ENCODE data around the gene DAAM2.

The DAAM2 gene

DNA sequence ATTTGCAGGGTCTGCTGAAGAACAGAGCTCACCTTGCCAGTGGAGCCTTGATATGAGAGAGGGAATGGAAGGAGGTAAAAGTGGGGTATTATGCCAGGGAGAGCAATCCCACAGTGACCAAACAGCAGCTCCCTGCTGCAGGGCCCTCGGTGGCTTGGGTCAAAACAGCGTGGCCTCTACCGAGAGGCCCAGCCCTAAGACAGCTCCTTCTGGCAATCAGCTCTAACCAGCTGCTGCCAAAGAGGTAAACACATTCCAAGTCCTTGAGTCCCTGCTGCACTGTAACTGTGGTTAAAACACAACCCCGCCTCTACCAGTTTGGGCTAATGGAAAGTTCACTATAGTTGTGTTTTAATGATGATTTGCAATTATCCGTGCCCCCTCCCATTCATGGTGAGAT, 1.4 kb upstream of the DAAM2 start:
- no peak for DNase-seq

DNA sequence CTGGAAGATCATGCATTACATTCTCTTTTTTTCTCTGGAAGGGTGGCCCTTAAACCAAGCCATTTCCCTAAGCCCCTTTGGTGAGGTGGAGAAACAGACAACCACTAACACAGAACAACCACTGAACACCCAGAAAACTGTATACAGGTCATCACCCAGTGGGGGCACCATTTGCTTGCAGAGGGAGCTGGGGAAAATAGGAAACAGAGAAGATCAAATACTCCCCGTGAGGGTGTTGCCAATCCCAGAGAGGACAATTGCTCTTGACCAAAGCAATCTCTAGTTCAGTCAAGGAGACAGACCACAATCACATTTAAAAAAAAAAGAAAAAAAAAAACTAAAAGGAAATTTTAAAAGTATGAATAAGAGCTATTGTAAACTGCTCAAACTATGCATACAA, 865 bp upstream of the DAAM2 start:
- DNase-seq, result no peak

DNA sequence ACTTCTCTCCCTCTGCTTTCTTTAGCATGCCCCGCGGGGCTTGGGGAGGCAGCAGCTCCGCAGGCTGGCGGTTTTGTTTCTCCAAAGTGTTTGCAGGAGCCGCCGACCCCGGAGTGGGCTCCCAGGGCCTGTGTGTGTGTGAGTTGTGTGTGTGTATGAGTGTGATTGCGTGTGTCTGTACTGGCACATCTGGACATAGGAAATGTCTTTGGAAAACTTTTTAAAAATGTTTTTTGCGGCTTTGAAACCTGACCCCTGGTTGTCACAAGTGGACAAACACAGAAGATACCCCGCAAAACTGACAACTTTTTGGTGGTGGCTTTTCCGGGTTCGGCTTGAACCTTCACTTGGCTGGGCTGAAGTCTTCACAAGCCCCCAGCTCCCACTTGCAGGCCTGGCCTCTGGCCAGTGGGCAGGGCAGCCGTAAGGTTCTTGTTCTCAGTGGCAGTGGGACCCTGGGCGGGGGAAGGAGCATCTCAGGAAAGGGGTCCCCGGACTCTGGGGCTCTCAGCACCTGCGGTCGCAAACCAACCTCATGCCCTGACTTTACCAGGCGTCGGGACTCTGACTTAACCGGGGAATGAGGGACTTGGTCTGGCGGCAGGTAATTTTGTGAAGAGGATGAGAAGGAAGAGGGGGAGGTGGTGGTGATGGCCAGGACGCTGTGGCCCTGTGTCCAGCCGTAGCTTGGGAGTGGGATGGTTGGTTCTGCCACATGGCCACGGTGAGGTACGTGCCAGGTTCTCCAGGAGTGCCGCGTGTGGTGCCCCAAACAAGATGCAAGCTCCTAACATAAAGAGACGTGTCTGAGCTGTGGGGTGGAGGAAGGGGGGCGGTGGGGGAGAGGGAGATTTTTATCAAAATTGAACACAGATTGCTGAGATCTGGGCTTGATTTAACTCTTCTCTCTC, 619 bp downstream of the DAAM2 start:
- DNase-seq, result no peak

DNA sequence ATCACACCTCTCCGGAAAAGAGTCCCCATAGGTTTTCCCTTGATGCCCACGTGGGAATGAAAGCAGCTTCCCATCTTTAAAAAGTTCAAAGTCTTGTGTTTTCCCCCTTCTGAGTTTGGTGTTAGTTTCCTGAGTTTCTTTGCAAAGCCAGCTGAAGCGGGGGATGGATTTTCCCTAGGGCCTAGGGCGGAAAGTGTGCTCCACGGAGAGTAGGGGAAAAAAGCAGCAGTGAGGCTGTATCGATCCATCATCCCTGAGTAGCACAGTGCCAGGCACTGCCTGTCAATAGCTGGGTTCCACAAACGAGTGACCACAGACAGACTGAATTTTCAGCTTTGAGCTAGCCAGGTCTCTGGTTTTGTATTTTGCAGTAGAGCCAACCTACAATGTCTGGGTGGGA, 1.3 kb downstream of the DAAM2 start:
- DNase-seq, result no peak

DNA sequence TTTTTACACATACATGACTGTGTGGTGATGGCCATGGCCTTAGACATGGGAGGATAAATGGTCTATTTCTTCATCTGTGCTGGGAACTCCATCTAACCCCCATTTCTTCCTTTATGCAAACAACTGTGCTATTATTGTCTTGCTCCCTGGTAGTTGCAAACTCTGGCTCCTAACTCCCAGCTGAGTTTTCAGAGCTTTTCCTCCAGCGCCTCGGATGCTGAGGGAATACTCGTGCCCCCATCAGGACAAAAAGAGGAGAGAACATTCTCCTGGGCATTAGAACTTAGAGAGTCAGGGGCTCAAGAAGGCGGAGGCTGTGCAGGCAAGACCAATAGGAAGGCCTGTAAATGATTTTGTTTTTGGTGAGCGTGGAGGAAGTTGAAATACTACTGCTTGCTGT, 2.1 kb downstream of the DAAM2 start:
- no peak for DNase-seq

DNA sequence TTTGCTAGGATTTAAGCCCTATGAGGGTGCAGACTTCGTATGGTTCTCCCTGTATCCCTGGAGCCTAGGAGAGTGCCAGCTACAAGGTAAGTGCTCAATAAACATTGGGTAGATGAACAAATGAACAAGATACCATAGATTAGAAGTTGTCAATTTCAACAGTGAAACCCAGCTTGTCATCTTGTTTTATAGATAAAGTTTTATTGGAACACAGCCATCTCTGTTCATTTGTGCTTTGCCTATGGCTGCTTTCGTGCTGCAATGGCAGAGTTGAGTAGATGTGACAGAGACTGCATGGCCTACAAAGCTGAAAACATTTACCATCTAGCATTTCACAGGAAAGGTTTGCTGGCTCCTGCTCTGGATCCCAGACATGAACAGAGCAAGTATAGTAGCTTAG, 5.6 kb downstream of the DAAM2 start:
- DNase-seq, result no peak

DNA sequence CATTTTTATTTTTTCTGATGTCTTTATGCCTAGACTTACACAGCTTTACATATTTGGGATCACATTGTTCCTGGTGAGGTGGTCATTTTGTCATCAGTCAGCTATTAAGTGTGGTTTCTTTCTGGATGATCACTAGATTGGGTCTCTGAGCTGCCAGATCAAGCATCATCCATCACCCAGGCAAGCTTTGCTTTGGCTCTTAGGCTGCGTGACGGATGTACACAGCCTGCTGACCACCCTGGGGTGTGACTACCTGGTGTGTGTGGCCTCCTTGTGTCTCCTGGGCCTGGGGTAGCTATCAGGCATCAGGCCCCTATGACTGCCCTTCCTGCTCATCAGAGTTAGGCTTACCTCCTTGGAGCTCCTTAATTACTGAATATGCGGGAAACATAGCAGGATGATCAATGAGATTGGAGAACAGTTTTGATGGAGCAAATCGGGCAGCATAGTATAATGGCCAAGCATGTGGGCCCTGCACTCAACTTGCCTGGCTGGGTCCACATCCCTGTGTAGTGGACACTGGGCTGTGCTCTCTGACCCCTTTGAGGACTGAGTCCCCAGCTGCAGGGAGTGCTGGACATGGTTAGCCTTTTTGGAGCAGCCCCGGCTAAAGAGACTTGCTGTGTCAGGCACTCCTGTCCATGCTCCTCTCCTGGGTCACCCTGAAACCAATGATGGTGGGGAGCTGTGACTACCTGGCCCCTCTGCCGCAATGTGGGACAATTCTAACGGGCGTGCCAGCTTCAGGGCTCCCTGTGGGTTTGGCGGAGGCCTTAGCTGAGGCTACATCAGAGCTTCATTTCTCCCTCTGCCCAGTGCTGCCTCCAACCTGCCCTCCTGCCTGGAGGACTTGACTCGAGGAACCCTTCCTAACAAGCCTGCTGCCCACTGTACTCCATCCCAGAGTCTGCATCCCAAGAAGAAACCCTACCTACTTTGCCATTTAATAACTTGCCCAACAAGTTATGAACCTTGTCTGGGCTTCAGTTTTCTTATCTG, 8.2 kb downstream of the DAAM2 start:
- DNase-seq, result no peak

DNA sequence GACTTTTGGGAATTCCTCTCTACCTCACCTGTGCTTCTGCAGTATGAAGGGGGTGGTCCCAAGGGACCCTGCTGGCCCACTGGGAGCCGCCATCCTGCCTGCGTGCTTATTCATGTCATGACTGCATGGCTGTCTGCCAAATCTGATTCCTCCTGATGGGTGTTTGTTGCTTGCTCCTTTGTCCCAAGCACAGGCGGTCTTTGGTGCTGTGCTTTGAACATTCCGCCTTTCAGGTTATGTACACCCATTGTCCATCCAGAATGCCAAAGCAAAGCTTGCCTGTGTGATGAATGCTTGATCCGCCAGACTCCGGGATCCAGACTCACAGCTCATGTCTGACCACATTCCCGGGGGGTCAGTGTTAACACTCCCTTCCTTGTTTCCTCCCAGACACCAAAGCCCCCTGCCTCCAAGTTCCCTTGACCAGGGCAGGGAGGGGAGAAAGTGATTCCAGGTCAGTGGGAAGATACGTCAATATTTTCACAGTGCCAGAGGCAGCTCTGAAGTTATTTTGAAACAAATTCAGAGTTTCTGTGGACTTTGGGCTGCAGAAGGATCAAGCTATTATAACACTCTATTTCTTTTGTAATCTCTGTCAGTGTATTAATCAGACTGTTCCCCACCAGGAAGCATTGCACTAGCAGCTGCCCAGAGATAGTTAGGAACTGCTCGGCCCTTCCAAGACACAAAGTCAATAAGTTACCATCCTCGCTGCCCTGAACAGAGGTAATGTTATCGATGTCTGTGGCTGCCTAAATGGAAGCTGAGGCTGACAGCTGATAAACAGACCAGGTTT, 9.5 kb downstream of the DAAM2 start:
- no peak for DNase-seq

DNA sequence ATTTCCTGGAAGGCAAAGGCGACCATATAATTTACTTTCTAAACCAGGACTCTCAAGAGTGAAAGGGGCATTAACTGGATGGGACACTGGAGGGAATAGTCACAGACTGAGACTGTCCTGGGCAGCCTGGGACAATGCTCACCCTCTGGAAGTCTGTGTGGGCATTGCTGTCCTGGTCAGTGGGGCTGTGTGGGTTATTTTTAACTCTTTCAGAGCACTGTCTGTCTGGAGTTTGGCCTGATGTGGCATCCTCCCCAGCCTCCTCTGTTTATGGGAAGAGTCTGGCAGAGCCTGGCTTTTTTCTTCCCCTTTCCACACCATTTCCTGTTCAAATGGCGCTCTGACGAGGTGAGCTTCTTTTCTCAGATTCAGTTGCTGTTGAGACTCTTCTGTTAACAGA, 11.7 kb downstream of the DAAM2 start:
- no peak for DNase-seq

DNA sequence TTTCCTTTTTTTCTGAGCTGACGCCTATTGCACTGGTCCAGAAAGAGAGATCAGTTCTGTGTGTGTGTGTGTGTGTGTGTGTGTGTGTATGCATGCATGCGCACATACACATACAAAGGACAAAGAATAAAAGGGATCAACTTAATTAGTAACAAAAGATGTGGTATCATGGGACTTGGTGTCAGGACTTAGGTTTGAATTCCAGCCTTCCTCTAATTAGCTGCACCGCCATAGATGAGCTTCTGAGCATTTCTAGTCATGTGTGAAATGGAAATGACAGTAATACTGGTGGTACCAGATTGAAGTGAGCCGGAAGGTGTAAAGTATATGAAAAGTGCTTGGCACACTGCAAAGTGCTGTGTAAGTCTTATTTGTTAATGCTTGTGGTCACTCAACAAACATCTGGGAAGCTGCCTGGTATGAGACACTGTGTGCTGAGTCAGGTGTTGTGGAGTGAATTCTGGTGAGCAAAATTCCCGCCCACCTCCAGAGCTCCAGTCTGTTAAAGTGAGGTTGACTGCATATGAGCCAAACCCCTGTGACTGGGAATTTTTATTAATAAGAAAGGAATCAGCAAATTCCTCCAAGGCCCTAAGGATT, 12.4 kb downstream of the DAAM2 start:
- DNase-seq, result no peak

DNA sequence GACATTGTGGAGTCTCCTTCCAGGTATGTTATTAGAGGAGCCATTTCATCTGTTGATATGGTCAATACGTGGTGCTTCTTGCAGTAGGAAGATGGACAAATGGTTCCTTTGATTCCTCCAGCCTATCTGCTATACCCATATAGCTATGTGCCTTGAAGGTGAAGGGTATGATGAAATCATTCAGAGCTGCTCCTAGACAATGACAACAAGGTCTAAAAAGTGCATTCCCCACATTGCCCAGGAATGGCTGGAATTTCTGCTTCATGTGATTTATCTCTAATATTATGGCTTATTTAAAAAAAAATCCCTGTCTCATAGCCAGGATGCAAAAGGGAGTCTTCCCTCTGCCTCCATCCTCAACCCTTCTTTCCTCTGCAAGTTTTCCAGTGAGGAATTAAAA, 14.1 kb downstream of the DAAM2 start:
- no peak for DNase-seq

DNA sequence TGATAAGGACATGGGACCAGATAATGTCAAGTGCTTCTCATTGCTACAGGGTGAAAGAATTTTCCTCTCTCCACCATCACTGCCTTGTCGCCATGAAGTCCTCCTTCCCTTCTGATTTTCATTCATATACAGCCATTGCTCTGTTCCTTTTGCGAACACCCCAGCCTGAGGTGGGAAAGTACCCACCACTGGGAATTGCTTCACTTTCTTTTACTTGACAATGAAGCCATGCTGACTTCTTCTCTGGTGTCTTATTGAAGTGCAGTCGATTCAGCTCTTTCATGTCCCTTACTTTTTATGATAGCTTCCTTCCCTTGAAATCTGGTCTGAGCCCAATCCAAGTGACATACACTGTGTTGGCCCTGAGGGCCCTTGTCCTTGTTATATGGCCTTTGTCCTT, 16.2 kb downstream of the DAAM2 start:
- DNase-seq, result no peak

DNA sequence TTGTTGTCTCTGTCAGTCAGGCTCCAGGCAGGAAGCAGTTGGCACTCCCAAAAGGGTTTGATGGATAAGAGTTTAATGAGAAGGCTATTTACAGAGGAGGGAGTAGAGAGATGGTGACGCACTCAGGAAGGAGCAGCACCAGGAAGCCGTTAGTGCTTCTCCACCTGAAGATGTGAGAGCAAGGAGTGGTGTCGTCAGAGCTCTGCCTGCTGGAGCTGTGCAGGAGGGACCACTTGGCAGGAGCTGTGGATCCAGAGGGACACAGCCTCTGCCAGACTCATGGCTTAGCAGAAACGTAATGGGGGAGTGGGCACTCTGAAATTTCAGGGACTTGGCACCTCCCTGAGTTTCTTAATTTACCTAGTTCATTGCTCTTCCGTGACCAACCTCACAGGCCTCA, 16.8 kb downstream of the DAAM2 start:
- no peak for DNase-seq

DNA sequence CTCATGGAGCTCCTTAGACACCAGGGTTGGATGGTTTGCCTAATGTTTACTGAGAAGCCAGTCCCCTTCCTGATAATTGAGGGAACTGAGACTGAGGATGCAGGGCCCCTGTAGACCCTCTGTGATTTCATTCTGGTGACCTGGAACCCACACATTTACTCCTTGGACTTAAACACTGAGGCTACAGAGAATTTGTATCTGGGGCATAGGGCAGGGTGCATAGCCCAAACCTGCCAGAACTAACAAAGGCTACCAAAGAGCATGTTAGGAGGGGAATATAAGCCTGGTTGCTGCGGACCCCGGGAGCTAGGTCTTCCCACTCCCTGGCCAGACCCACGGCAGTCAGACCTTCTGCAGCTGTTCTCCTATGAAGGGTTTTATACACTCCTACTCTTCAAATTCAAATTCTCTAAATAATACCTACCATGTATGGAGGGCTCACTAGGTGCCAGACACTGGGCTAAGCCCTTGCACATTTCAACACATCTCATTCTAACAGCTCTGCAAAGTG, 19.7 kb downstream of the DAAM2 start:
- DNase-seq, result no peak

DNA sequence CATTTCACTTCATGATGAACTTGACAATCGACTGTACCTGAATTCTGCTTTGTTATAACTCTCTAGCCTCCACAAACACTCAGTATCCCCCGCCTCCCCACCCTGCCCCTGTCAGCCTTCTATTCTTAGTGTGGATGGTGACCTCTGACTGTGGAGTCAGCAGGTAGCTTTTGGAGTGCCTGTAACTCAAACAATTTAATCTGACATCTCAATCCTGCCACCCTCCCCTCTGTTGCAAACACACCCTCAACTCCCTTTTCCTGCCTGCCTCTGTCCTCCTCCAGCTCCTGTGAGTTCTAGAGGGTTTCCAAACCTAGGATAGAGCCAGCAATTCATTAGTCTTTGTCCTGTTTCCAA, 20.3 kb downstream of the DAAM2 start:
- DNase-seq, result no peak

DNA sequence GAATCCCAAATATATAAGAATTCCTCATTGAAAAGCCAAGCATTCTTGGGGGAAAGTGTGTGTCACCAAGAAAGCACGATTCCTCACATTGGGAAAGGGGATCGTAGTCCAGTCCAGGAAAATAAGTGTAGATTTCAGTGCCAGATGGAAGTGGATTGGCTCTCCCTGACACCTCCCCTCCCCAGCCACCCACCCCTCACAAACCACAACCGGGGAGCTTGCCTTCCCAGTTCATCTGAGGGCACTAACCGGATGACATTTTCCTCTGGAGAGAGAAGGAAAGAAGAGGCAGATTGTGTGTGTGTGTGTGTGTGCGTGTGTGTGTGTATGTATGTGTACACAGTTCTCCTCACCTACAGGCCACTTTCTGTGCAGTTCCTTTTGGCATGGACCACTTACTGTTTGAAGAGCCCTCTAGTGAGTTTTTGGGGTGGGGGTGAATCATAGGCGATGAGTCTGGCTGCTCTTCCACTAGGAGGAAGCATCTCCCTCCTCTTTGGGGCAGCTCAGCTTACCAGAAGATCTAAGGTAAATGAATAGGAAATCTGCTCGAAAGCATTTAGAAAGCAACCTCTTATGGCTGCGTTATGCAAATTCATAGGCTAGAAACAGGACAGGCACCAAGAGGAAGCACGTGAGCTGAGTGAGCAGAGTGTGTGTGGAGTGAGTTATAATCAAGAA, 20.8 kb downstream of the DAAM2 start:
- peak; percentile 95 for DNase-seq

DNA sequence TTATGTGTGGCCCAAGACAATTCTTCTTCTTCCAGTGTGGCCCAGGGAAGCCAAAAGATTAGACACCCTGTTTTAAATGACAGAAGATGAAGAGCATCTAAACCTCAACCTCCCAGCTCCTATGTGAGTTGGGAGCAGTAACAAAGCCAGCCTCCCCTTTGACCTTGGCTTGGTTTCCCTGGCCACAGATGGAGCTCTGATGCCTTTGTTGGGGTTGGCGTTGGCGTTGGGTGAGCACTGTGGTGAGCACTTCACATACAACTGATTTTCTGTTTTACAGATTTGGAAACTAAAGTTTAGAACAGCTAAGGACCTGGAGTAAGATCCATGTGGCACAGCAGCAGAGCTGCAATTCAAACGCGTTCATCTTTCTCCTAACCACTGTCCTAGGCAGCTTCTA, 22.1 kb downstream of the DAAM2 start:
- no peak for DNase-seq

DNA sequence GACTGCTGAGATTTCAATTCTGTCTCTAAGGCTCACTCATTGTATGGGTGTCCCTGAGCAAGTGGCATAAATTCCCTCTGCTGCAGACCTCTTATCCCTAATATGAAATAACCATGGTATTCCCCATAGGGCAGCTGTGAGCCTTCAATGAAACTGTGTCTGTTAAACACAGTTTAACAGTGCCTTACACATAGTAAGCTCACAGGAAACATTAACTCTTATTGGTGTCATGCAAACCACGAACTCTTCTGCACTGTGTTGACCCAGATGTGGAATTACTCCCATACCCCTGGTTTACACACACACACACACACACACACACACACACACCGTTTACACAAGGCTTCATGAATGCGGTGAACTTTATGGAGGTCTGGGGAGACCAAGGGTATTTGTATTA, 23.2 kb downstream of the DAAM2 start:
- no peak for DNase-seq

DNA sequence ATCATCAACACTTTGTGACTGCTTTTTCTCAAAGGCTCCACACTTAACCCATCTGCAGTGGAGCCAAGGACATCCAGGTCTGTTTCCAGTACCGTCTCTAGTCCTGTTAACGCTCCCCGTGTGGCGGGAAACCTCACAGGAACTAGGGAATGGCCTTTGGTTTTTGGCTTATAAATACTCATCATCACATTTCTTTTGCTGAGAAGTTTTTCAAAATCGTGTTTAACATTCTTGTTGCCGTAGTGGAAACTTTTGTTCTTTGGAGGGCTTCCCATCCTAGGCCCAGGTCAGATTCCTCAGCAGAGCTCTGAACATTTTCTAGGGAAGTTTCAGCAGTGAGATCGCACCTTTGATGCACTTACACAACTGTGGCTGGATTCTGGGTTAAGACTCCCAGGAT, 24.6 kb downstream of the DAAM2 start:
- DNase-seq, result no peak

DNA sequence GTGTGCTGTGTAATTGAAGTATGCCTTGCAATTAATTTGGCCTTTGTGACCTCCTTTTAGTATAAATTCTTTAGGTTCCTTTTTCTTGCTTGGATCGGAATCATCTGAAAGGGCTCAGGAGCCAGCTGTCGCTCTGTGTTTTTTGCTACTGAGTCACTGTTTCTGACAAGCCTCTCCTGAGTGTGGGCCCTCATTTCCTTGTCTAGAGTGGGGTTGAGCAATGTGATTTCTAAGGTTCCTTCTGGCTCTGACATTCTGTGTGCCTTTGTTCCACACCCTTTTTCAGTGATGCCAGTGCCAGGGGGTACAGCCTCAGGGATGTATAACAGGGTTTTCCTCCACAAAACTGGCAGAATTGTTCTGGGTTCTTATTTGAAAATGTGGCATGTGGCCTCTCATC, 26.5 kb downstream of the DAAM2 start:
- DNase-seq, result no peak

DNA sequence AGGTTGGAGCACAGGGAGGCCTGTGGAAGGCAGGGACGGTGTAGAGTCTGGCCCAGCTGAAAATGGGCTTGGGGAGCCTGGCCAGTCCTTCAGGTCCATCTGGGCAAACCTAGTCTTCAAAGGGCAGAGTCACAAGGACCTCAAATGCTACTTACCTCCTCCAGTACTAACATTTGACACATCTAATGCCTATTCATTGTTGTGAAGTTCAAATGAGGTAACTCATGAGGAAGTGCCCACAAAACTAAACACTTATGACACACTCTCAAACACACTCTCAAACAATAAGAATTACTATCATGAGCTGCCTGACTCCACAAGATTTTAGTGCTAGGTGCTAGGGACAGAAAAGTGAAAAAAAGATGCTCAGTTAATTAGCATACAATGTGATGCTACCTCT, 27.1 kb downstream of the DAAM2 start:
- DNase-seq, result no peak

DNA sequence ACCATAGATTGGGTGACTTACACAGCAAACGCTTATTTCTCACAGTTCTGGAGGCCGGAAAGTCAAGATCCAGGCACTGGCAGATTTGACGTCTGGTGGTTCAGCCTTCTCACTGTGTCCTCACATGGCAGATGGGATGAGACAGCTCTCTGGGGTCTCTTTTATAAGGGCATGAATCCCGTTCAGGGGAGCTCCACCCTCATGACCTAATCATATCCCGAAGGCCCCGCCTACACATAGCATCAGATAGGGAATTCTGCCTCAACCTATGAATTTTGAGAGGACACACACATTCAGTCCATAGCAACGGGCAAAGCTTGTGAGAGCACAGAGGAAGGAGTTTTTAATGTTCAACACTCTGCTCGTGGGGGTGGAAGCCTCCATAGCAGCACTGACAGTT, 27.5 kb downstream of the DAAM2 start:
- DNase-seq, result no peak

All from NCI-H187 treated with DMSO at 0.1 percent for 48 hours (cell line).